Activated T-cell treated with anti-CD3 and anti-CD28 coated beads, Interleukin-2, amount 50 U/mL, for 1 hour (primary cell): ENCODE measurements around the gene FOXK1.
A peak's percentile ranks its signal among the peaks of the same experiment; 100 is the strongest.
"Not testable (repeated sequence)": the region's sequence is repeated elsewhere in the genome, so short reads cannot be mapped to it uniquely, and the experiment has no call there.

Experiments used
- DNase-seq: peaks from one replicate; pipeline ENCODE4 v3.0.0-alpha.2; 2020

Gene FOXK1

DNA sequence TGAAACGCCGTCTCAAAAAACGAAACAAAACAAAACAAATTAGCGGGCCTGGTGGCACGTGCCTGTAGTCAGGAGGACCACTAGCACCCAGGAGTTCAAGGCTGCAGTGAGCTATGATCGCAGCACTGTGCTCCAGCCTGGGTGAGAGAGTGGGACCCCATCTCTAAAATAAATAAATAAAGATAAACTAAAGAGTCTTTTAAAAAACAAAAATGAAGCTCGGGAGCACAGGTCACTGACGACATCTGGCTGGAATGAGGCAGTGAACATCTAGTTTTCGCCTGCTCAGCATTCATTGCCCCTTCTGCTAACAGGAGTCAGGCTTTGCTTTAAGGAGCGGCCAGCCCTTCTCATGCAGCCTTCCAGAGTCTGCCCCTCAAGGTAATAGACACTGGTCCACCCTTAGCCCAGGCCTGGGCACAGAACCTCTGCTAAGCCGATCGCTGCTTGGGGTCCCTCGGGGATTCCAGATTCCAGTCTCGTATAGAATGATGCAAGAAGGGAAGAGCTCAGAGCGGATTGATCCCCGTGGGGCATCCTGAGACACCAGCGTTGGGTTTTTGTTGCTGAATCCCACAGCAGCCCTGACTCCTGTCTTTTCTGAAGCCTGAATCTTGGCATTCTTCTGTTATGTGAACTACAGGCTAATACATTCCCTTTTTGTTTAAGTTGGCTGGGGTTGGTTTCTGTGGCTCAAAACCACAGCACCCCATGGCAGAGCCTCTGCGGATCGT lies 14.2 kb upstream of the FOXK1 start:
- DNase-seq: no peak

DNA sequence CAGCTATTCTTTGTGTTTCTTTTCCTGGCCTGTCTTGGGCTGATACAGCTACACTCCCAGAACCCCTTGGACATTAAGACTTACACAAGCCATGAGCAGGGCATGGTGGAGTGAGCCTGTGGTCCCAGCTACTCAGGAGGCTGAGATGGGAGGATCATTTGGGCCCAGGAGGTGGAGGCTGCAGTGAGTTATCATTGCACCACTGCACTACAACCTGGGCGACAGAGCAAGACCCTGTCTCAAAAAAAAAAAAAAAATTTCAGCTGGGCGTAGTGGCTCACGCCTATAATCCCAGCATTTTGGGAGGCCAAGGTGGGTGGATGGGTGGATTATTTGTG lies 13.6 kb upstream of the FOXK1 start:
- DNase-seq: no peak

DNA sequence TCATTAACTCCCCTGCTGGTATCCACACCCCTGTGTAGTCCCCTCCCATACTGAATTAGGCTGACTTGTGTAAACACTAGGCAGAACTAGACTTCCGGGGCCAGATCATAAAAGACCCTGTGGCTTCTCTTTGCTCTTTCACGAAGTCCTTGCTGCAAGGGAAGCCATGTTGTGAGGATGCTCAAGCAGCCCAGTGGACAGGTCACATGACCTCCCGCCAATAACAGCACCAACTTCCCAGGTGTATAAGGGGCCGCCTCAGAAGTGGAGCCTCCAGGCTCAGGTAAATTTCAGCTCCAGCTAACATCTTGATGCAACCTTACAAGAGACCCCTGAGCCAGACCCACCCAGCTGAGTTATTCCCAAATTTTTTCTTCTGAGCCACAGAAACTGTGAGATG lies 11.3 kb upstream of the FOXK1 start:
- no peak for DNase-seq

DNA sequence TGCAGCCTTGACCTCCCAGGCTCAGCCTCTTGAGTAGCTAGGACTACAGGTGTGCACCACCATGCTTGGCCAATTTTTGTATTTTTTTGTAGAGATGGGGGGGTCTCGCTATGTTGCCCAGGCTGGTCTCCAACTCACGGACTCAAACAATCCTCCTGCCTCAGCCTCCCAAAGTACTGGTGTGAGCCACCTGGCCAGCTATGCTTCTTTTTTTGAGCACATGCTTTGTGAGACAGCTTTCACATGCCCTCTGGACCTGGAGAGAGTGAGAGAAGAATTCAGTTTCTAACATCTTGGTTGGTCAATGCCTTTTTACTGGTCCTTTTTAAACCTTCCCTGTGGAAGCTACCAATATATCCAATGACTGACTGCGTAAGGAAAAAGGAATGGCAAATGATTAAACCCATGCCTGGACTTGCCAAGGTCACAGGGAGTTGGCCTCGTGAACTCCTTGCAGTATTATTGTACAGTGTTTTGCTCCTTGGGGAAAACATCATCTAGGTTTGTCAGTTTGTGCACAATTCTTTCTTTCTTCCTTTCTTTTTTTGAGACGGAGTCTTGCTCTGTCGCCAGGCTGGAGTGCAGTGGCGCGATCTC lies 6.2 kb upstream of the FOXK1 start:
- no peak for DNase-seq

DNA sequence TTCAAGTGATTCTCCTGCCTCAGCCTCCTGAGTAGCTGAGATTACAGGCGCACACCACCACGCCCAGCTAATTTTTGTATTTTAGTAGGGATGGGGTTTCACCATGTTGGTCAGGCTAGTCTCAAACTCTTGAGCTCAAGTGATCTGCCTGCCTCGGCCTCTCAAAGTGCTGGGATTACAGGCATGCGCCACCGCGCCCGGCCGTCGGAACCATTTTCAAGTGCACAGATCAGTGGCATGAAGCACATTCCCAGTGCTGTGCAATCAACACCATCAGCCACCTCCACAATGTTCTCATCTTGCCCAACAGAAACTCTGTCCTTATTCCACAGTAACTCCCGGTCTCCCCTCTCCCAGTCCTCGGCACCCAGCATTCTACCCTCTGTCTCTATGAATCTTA lies 4.6 kb upstream of the FOXK1 start:
- not testable (repeated sequence) for DNase-seq

DNA sequence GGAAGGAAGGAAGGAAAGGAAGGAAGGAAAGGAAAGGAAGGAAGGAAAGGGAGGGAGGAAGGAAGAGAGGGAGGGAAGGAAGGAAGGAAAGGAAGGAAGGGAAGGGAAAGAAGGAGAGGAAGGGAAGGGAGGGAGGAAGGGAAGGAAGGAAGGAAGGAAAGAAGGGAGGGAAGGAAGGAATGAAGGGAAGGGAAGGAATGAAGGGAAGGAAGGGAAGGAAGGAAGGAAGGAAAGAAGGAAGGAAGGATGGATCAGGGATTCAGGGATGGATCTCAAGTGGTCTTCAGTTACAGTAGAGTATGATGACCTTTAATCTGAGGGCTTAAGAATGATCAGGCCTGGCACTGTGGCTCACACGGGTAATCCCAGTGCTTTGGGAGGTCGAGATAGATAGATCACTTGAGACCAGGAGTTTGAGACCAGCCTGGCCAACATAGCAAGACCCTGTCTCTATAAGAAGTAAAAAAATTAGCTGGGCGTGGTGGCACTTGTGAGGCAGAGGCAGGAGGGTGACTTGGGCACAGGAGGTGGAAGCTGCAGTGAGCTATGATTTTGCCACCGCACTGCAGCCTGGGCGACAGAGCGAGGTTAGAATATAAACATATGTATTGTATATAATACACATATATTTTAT lies 760 bp upstream of the FOXK1 start:
- no peak for DNase-seq

DNA sequence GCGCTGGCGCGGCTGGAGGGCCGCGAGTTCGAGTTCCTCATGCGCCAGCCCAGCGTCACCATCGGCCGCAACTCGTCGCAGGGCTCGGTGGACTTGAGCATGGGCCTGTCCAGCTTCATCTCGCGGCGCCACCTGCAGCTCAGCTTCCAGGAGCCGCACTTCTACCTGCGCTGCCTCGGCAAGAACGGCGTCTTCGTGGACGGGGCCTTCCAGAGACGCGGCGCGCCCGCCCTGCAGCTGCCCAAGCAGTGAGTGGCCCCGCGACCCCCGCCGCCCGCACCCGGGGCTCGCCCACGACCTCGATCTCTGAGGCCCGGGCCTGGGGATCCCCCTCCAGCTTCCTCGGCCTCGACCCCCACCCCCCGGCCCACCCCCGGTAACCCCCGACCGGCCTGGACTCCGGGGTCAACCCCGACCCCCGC lies 537 bp downstream of the FOXK1 start:
- DNase-seq: peak; percentile 54

DNA sequence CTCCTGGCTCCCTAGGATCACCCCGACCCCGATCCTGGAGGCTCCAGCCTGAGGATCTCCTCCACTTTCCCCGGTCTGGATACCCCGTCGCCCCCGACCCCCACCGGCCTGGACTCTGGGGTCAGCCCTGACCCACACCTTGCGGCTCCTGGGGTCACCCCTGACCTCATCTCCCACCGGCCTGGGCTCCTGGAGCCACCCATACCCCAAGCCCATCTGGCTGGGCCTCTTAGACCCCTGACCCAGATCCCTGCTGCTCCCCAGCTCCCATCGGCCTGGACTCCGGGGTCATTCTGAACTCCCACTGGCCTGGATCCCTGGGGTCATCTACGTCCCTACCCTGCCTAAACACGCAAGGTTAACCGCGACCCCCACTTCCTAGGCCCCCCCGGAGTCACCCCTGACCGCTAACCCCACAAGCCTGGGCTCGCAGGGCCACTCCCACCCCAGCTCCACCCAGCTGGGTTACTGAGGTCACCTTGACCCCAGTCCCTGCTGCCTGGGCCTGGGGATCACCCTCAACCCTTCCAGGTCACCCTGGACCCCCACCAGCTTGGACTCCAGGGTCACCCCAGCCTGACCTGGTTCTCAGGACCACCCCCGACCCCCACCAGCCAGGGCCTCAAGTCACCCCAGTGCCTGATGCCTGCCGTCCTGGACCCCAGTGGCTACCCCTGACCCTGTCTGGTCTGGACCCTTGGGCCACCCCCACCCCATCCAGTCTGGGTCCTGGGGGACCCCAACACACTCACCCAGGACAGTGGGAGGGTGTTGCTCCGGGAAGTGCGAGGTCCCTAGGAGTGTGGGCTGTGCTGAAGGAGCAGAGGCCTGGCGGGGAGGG lies 1.2 kb downstream of the FOXK1 start:
- peak; percentile 40 for DNase-seq

DNA sequence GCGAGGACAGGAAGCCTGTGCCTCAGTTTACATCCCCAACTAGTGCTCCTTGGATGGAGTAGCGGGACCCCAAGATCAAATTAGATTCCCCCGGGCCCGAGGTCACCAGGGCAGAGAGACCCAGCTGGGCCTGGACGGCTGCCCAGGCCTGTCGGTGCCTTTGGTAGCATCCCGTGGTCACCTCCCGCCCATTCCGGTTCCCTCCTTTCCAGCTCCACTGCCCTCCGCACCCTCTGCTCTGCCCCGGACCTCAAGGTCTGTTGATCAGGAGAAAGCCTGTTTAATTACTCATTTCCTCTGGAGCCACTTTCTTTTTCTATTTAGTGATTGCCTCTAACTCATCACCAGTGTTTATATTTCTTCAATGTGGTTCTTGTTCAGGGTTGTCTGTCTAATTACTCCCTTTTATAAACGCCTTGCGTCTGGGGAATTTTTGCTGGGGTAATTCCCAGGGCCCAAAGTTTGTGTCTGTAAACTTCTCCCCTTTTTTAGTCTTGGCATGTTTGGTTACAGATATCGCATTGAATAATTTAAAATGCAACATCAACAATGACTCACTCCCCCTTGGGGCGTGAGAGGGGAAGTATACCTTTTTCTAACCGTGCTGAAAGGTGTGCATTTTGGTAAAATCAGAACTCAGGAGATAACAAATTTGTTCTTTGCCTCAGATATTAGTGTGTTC lies 1.9 kb downstream of the FOXK1 start:
- DNase-seq: peak; percentile 27

DNA sequence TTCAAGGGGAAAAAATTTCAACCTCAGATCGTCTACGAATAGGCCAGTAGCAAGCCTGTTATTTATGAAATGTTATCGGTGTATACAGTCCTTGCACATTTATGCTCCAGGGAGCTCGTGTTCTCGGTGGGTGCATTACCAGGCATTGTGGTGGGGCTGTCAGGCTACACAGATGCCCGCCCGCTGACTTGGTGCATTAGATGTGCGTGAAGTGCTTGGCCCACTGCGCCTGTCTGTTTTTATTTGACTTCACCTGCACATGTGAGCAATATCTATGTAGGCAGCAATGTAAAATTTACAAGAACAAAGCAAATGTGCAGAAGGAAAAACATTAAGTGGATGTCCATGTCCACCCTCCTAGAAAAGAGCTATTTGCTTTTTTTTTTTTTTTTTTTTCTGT lies 2.8 kb downstream of the FOXK1 start:
- no peak for DNase-seq

DNA sequence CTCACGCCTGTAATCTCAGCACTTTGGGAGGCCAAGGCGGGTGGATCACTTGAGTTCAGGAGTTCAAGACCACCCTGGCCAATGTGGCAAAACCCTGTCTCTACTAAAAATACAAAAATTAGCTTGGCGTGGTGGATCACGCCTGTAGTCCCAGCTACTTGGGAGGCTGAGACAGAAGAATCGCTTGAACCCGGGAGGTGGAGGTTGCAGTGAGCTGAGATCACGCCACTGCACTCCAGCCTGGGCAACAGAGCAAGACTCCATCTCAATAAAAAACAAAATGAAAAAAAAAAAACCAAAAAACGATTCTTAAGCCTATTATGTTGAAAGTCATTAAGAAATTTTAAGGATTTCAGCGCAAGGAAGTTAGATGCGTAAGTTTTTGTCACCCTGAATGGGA lies 3.6 kb downstream of the FOXK1 start:
- not testable (repeated sequence) for DNase-seq

DNA sequence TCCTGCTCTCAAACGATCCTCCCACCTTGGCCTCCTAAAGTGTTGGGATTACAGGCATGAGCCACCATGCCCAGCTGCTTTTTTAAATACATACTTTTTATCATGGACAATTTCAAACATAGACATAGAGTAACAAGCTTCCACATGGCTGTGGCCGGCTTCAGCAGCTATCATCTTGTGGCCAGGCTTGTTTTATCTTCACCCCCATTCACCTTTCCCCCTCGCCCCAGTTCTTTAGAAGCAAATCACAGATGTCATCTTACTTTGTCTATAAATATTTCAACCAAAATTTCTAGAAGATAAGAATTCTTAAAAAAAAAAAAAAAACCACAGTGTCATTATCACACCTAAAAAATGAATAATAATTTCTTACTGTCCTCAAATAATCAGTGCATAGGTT lies 5.9 kb downstream of the FOXK1 start:
- no peak for DNase-seq

DNA sequence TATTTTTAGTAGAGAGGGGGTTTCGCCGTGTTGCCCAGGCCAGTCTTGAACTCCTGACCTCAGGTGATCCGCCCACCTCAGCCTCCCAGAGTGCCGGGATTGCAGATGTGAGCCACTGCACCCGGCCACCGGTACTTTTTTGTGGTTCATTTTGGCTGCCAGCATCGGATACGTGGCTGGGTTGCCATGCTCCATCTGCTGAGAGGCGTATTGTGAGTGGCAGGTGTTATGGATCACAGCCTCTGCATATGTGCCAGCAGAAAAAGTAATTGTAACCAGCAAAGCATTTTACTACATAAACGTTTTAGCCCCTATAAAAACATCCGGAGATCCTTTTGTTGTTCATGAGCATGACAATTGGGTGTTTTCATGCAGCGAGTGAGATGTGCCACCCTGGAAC lies 7.1 kb downstream of the FOXK1 start:
- no peak for DNase-seq

DNA sequence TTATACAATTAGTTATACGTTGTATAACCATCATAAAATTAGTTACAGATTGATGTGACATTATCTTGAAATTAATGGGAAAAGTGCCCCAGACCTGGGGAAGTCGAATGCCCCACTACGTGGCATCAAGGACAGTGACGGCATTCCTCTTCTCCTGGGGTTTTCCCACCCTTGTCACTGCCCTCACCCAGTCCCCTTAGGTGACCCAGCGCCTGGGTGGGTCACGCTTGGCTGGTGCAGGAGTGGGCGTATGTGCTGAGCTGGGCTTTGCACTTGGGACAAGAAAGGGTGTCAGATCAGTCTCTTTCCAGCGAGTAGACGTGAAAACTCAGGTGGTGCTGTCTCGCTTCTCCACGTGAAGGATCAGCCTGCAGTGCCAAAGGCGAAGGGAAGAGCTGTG lies 7.6 kb downstream of the FOXK1 start:
- DNase-seq: no peak

DNA sequence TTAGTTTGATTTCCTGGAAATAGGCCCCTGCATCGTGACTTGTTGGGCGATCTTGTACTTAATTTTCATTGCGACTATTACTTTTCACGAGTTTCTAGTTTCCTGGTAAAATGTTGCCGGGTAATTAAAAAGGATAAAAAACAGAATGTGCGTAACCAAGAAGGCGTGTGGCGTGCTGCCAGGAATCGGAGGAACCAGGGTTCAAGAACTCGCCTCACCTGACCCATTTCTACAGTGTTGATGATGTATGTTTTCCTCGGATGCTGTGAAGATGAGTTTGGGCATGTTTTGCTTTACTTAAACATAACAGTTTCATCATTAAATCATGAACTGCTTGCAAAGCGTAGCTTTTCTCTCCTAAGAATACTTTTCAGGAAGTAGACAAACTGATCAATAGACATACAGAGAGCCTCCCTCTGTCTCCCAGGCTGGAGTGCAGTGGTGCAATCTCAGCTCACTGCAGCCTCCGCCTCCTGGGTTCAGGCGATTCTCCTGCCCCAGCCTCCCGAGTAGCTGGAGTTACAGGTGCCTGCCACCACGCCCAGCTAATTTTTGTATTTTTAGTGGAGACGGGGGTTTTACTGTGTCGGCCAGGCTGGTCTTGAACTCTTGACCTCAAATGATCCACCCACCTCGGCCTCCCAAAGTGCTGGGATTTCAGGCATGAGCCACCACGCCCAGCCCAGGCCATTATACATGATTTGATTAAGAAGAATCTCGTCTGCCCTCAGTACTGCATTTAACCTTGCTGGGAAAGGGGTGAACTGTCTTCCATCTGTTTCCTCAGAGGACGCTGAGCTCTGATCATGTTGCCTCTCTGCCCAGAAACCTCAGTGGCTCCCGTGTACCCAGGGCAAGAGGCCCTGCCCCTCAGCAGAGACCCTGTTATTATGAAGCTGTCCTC lies 9.1 kb downstream of the FOXK1 start:
- DNase-seq: no peak

DNA sequence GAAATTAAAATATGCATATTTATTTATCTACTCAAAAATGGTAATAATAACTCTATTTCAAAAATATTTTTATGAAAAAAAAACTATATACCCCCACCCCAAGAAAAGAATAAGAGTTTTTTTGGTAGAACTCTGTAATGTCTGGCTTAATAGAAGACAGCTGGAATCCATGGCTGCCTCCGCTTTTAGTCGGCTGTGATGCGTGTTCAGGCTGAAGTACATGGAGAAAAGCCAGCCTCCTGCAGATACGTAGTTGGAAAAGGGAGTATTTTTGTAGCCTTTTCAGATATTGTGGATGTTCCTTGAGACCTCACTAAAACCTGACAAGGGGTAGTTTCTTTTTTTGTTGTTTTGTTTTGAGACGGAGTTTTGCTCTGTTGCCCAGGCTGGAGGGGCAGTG lies 10.0 kb downstream of the FOXK1 start:
- no peak for DNase-seq

DNA sequence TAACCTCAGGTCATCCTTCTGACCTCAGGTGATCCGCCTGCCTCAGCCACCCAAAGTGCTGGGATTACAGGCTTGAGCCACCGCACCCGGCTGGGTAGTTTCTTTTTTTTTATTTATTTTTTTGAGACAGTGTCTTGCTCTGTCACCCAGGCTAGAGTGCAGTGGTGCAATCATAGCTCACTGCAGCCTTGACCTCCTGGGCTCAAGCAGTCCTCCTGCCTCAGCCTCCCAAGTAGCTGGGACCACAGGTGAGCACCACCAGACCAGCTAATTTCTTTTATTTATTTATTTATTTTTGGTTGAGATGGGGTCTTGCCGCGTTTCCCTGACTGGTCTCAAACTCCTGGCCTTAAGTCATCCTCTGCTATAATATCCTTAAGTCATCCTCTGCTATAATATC lies 10.5 kb downstream of the FOXK1 start:
- DNase-seq: not testable (repeated sequence)

DNA sequence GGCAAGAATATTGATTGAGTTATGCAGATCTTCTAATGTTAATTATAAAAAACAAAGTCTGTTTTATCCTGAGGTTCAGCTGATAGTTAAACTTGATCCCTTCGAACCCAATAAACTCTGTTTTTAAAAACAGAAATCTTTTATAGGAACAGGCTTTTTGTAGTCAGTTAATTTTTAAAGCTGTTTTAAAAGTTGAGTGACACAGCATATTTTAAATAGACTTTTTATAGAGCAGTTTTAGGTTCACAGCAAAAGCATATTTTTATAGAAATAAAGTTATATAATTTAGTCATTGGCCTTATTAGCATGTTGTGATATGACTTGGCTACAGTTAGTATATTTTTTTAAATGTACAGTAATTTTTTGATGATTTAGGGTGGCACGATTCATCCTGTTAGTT lies 11.1 kb downstream of the FOXK1 start:
- no peak for DNase-seq

DNA sequence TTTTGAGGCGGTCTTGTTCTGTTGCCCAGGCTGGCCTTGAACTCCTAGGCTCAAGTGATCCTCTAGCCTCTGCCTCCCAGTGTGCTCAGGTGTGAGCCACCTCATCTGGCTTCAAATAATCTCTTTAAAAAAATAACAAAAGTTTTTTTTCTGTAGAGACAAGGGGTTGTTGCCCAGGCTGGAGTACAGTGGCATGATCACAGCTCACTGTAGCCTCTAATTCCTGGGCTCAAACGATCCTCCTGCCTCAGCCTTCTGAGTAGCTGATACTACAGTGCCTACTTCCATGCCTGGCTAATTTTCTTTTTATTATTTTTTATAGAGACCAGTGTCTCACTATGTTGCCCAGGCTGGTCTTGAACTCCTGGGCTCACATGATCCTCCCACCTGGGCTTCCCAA lies 11.7 kb downstream of the FOXK1 start:
- DNase-seq: no peak

DNA sequence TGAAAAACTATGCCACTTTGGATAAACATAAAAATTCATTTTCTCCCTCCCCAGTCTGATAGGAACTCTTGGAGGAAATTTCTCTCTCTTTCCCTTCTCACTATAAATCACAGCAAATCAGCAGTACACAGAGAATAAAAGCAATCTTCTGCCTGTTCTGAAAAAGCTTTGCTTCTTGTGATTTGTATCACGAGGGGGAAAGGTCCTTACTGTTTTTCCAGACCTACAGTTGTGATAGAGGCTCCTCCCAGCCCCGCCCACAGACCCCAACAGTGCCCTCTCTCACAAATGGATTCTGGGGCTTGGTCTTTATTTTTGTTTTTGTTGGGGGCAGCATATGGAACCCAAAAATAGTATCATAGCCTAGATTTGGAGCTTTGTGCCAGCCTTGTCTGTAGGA lies 12.2 kb downstream of the FOXK1 start:
- no peak for DNase-seq

DNA sequence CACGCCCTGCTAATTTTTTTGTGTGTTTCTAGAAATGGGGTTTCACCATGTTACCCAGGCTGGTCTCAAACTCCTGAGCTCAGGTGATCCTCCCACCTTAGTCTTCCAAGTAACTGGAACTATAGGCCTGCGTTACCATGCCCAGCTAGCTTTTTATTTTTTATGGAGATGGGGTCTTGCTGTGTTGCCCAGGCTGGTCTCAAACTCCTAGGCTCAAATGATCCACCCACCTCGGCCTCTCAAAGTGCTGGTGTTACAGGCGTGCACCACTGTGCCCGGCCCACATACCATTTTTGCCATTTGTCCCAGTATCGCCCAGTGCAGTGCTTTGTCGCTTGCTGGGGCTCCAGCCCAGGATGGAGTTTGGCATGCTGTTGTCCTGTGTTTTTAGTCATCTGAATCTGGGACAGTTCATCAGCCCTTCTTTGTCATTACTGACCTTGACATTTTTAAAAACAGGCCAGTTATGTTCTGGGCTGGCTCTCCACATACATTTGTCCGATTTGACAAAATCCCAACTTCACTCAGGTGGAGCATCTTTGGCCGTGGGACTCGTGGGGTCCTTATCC lies 16.7 kb downstream of the FOXK1 start:
- DNase-seq: no peak

DNA sequence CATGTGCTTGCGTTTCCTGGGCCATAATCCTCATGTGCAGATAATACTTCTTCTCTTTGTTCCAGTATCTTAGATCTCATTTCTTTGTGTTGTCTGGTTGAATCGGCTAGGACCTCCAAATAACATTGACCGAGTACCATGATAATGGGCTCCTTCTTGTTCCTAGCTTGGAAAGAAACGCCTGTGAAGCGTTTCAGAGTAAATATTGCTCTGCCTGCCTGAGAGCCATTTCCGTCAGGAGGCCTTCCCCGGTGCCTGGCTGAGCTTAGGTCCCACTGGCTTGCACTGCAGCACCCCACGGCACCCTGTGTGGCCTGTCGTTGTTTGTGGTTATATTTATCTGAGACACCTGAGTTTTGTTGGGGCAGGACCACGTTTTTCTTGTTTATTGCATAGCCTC lies 17.7 kb downstream of the FOXK1 start:
- no peak for DNase-seq
